DOHH2 (cell line): ENCODE results near the gene CDK5.

Experiments used
- CTCF ChIP-seq: fragments of 200-600 bp; sonication (generic); IDR thresholded peaks from one replicate; pipeline ENCODE4 v1.5.1; 2014; ENCODE audit warnings: antibody characterized with exemption, mild to moderate bottlenecking, low read depth, low read length; ENCODE audit not compliant: poor library complexity, severe bottlenecking
- EZH2phosphoT487 ChIP-seq: fragments of 200-600 bp; sonication (generic); IDR thresholded peaks from 2 replicates; pipeline ENCODE4 v1.6.1; 2017; ENCODE audit warnings: borderline replicate concordance, mild to moderate bottlenecking, antibody characterized with exemption, low read length, moderate library complexity, mixed read lengths

- TF ChIP-seq CTCF (no peak), EZH2phosphoT487 (no peak)
Observed at GRCh38 chr7:151068069-151068773, 10.5 kb upstream of the CDK5 start.
